Fibroblast of peridontal ligament (primary cell): ENCODE results near the gene ADH1C.
"Not testable (repeated sequence)": the region's sequence is repeated elsewhere in the genome, so short reads cannot be mapped to it uniquely, and the experiment has no call there.

ENCODE experiments used
- DNase-seq: peaks from one replicate; pipeline ENCODE4 v3.0.0-alpha.2; 2010; ENCODE audit errors: extremely low read depth

The ADH1C gene

GRCh38 chr4:99357948-99358347 is 5.4 kb upstream of the ADH1C start:
- no peak for DNase-seq

GRCh38 chr4:99356992-99357391 is 4.4 kb upstream of the ADH1C start:
- no peak for DNase-seq

- DNase-seq, result not testable (repeated sequence)
Observed at GRCh38 chr4:99356149-99356548, 3.6 kb upstream of the ADH1C start.

- no peak for DNase-seq
Observed at GRCh38 chr4:99351487-99351886, 1.1 kb downstream of the ADH1C start.

- no peak for DNase-seq
Observed at GRCh38 chr4:99349338-99349737, 3.2 kb downstream of the ADH1C start.

GRCh38 chr4:99342624-99343023 is 9.9 kb downstream of the ADH1C start:
- not testable (repeated sequence) for DNase-seq

- DNase-seq, result no peak
Observed at GRCh38 chr4:99341426-99341825, 11.1 kb downstream of the ADH1C start.

GRCh38 chr4:99339172-99339571 is 13.4 kb downstream of the ADH1C start:
- no peak for DNase-seq

GRCh38 chr4:99336553-99336952 is 16.0 kb downstream of the ADH1C start:
- DNase-seq, result no peak

GRCh38 chr4:99334880-99335279 is 17.7 kb downstream of the ADH1C start:
- DNase-seq, result no peak

GRCh38 chr4:99330648-99331047 is 21.9 kb downstream of the ADH1C start:
- DNase-seq, result no peak

- DNase-seq, result no peak
Observed at GRCh38 chr4:99329876-99330275, 22.7 kb downstream of the ADH1C start.

GRCh38 chr4:99324979-99325378 is 27.6 kb downstream of the ADH1C start:
- DNase-seq, result peak; percentile 99

- peak; percentile 51 for DNase-seq
Observed at GRCh38 chr4:99324361-99324760, 28.2 kb downstream of the ADH1C start.

GRCh38 chr4:99323756-99324155 is 28.8 kb downstream of the ADH1C start:
- DNase-seq, result peak; percentile 97

GRCh38 chr4:99321241-99322191 is 31.0 kb downstream of the ADH1C start, which contains the start of gene ADH1B:
ADH1B (minus strand) TSS chr4:99321401; CDS start chr4:99321331, 70 bp downstream.
- DNase-seq, result peak; percentile 50

- DNase-seq, result not testable (repeated sequence)
Observed at GRCh38 chr4:99317811-99318210, 34.7 kb downstream of the ADH1C start.

GRCh38 chr4:99317354-99317753 is 35.2 kb downstream of the ADH1C start:
- DNase-seq, result no peak

GRCh38 chr4:99315839-99316238 is 36.7 kb downstream of the ADH1C start:
- DNase-seq, result no peak

GRCh38 chr4:99314211-99314610 is 38.3 kb downstream of the ADH1C start:
- DNase-seq, result no peak

GRCh38 chr4:99310389-99310788 is 42.2 kb downstream of the ADH1C start:
- DNase-seq, result peak; percentile 18

GRCh38 chr4:99305638-99306400 is 46.7 kb downstream of the ADH1C start:
- DNase-seq, result no peak
